Choroid plexus epithelial cell (primary cell): ENCODE data around the gene DNAH14.
"Not testable (repeated sequence)": the region's sequence is repeated elsewhere in the genome, so short reads cannot be mapped to it uniquely, and the experiment has no call there.

Source experiments
- DNase-seq: peaks from one replicate; pipeline ENCODE4 v3.0.0-alpha.2; 2010; ENCODE audit warnings: low read depth
- H3K4me3 ChIP-seq: 2 replicates; pipeline ENCODE4 v1.5.1; 2011; ENCODE audit warnings: low read depth, mild to moderate bottlenecking, control low read depth, low read length, moderate library complexity
- TF ChIP-seq, protein P1 (sequence below): conservative IDR thresholded peaks from 2 replicates; pipeline ENCODE4 v1.5.1; 2011; ENCODE audit warnings: low read depth, mild to moderate bottlenecking, control low read depth, inconsistent platforms, low read length, moderate library complexity

The DNAH14 gene

DNA sequence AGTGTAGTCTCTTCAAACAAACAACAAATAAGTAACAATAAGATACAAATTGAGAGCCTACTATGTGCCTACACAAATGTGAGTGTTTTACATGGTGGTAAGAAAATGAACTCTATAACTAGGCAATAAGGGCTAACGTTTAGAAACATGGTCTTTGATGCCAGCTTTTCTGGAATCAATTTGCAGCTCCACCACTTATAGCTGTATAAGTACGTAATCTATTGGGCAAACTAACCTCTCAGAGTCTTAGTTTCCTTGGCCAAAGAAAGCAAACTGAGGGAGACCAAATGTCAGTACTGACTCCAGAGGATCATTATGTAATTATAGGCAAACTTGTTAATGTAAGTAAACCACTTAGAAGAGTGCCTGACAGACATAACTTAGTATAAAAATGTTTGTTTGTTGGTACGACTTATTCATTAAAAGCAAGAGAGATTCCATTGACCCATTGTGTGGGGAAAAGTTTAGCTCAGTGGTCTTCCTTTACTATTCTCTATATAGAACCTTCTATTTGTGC is 438.6 kb downstream of the DNAH14 start:
- no peak overlapping the region for H3K4me3 ChIP-seq
- TF ChIP-seq, protein P1, sequence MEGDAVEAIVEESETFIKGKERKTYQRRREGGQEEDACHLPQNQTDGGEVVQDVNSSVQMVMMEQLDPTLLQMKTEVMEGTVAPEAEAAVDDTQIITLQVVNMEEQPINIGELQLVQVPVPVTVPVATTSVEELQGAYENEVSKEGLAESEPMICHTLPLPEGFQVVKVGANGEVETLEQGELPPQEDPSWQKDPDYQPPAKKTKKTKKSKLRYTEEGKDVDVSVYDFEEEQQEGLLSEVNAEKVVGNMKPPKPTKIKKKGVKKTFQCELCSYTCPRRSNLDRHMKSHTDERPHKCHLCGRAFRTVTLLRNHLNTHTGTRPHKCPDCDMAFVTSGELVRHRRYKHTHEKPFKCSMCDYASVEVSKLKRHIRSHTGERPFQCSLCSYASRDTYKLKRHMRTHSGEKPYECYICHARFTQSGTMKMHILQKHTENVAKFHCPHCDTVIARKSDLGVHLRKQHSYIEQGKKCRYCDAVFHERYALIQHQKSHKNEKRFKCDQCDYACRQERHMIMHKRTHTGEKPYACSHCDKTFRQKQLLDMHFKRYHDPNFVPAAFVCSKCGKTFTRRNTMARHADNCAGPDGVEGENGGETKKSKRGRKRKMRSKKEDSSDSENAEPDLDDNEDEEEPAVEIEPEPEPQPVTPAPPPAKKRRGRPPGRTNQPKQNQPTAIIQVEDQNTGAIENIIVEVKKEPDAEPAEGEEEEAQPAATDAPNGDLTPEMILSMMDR: no peak
- DNase-seq: no peak

DNA sequence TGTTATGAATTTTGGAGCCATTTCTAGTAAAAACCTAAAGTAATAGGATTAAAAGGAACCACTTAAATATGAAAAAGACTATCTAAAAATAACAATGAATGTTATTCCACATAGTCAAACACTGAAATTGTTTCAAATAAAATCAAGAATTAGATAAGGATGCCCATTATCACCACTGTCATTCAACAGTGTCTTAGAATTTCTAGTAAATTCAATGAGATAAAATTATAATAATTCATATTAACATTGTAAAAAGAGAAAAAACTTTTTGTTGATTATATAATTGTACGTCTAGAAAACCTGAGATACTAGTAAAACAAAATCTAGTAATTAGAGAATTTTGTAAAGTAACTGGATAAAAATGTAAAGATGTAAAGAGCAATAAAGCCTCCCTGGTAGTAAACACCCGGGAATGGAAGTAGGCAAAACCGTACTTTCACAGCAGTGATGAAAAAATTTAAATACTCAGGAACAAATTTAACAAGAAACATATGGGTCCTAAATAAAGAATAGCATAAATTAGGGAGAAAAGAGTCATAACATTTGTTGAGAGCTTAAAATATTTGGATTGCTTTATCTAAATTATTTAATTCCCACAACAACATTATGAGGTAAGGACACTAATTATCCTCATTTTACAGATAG is 442.0 kb downstream of the DNAH14 start:
- TF ChIP-seq, protein P1: no peak
- no peak for DNase-seq
- H3K4me3 ChIP-seq: no peak overlapping the region

DNA sequence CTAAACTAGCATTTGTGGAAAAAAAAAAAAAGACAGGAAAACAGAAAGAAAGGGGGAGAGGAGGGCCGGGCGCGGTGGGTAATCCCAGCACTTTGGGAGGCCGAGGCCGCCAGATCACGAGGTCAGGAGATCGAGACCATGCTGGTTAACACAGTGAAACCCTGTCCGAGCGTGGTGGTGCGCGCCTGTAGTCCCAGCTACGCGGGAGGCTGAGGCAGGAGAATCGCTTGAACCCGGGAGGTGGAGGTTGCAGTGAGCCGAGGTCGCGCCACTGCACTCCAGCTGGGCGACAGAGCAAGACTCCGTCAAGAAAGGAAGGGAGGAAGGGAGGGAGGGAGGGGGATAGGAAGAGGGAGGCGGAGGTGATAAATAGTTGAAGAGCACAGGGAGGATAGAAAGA is 443.7 kb downstream of the DNAH14 start:
- H3K4me3 ChIP-seq: no peak overlapping the region
- TF ChIP-seq, protein P1: no peak
- DNase-seq: no peak

DNA sequence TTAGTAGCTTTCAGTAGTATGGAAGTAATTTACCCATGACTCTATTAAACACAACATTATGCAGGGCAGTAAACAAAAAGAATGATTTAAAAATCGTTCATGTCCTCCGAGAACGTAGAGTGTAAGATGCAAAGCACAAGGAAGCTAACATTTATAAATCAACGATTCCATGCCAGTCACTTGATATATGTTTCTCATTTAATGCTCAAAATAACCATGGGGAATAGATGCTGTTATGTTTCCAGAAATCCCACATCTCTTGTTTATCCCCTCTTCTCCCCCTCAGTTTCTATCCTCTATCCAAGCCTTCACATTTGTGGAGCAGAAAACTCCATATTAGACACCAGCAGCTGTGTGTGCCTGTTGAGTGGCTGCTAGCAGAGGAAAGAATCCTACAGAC is 445.5 kb downstream of the DNAH14 start:
- no peak for DNase-seq
- H3K4me3 ChIP-seq: no peak overlapping the region
- TF ChIP-seq, protein P1: no peak

DNA sequence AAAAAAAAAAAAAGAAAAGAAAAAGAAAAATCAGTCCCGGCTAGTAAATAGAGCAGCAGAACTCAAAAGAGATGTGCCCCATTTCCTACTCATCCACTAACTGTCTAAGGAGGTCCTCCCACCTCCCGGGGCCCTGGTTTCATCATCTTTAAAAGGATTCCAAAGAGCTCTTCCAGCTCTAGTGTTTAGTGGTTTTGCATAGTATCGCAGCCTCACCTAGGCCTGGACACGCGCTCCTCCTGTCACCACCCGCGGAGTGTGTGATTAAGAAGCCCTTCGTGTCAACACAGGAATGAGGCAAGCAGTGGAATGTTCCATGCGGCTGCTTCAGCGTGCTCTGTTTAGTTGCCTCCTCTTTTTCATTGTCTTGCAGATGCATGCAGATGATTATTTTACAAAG is 449.4 kb downstream of the DNAH14 start:
- DNase-seq: peak; percentile 91
- TF ChIP-seq, protein P1: no peak

DNA sequence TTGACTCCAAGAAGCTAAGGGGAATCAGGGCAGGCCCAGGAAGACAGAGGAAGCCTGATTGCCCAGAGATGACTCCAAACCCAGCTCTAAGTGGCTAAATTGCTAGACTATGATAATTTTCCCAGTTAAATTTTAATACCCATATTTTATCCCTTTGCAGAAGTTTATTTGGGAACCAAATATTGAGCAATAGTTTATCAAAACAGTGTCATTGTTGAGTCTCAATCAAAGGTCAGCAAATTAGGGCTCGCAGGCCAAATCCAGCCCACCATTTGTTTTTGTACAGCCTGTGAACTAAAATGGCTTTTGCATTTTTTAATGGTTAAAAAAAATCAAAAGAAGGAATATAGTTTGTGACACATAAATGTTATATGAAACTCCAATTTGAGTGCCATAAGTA is 451.2 kb downstream of the DNAH14 start:
- no peak overlapping the region for H3K4me3 ChIP-seq
- DNase-seq: no peak
- TF ChIP-seq, protein P1: no peak

More for the DNA sequence above, 449.4 kb downstream of the DNAH14 start:
- no peak overlapping the region for H3K4me3 ChIP-seq

DNA sequence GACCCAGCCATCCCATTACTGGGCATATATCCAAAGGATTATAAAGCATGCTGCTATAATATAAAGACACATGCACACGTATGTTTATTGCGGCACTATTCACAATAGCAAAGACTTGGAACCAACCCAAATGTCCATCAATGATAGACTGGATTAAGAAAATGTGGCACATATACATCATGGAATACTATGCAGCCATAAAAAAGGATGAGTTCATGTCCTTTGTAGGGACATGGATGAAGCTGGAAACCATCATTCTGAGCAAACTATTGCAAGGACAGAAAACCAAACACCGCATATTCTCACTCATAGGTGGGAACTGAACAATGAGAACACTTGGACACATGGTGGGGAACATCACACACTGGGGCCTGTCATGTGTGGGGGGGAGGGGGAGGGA is 457.4 kb downstream of the DNAH14 start:
- H3K4me3 ChIP-seq, DNase-seq: not testable (repeated sequence)
